ENCODE data around the gene MITF.

DNA sequence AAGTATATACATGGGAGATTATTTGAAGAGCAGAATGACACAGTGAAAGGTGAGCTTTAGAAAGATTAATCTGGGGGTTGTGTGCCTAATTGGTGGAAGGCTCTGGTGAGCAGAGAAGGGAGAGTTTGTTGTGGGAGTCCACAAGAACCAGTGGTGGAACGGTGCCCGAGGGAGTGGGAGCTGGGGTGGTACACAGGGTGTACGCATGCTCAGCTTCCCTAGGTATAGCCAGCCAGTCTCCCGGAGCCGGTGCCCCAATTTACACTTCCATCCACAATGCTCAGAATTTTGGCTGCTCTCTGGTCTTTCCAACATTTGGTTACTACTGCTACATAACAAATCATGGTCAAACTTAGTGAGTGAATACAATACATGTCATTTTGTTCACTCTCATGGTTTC lies 92.5 kb downstream of the MITF start:
- TF ChIP-seq, protein P1, sequence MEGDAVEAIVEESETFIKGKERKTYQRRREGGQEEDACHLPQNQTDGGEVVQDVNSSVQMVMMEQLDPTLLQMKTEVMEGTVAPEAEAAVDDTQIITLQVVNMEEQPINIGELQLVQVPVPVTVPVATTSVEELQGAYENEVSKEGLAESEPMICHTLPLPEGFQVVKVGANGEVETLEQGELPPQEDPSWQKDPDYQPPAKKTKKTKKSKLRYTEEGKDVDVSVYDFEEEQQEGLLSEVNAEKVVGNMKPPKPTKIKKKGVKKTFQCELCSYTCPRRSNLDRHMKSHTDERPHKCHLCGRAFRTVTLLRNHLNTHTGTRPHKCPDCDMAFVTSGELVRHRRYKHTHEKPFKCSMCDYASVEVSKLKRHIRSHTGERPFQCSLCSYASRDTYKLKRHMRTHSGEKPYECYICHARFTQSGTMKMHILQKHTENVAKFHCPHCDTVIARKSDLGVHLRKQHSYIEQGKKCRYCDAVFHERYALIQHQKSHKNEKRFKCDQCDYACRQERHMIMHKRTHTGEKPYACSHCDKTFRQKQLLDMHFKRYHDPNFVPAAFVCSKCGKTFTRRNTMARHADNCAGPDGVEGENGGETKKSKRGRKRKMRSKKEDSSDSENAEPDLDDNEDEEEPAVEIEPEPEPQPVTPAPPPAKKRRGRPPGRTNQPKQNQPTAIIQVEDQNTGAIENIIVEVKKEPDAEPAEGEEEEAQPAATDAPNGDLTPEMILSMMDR (IDR thresholded peaks at IDR 0.05; ENCODE audit: poor library complexity, severe bottlenecking): no peak
- TF ChIP-seq RAD21 (conservative IDR thresholded peaks at IDR 0.05) (no peak), EP300 (conservative IDR thresholded peaks at IDR 0.05; ENCODE audit: poor library complexity, severe bottlenecking) (no peak)
